Stimulated activated naive CD4-positive, alpha-beta T cell (primary cell): ENCODE data around the gene RPS8.
A peak's percentile ranks its signal among the peaks of the same experiment; 100 is the strongest.
"Not testable (repeated sequence)": the region's sequence is repeated elsewhere in the genome, so short reads cannot be mapped to it uniquely, and the experiment has no call there.

Experiments
- DNase-seq, 6 experiments: peaks; one replicate each; lab custom pipeline; 2025; lab: John Stamatoyannopoulos, UW

RPS8 gene

GRCh38 chr1:44803062-44803311 lies 27.6 kb downstream of the RPS8 start:
- DNase-seq: no peak

- DNase-seq: no peak
Observed at GRCh38 chr1:44803312-44804095, 28.2 kb downstream of the RPS8 start.

DNA sequence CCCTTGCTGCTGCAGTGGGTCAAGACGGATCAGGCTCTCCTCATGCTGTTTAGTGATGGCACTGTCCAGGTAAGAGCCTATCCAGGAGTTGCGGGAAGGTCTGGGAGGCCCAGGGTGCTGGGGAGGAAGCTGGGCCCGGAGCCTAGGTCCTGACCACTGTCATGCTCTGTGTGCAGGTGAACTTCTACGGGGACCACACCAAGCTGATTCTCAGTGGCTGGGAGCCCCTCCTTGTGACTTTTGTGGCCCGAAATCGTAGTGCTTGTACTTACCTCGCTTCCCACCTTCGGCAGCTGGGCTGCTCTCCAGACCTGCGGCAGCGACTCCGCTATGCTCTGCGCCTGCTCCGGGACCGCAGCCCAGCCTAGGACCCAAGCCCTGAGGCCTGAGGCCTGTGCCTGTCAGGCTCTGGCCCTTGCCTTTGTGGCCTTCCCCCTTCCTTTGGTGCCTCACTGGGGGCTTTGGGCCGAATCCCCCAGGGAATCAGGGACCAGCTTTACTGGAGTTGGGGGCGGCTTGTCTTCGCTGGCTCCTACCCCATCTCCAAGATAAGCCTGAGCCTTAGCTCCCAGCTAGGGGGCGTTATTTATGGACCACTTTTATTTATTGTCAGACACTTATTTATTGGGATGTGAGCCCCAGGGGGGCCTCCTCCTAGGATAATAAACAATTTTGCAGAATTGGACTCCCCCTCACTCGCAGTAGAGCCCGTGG lies 30.1 kb downstream of the RPS8 start:
- peak in 2 of 6 experiments; percentile 33 to 44 for DNase-seq

DNA sequence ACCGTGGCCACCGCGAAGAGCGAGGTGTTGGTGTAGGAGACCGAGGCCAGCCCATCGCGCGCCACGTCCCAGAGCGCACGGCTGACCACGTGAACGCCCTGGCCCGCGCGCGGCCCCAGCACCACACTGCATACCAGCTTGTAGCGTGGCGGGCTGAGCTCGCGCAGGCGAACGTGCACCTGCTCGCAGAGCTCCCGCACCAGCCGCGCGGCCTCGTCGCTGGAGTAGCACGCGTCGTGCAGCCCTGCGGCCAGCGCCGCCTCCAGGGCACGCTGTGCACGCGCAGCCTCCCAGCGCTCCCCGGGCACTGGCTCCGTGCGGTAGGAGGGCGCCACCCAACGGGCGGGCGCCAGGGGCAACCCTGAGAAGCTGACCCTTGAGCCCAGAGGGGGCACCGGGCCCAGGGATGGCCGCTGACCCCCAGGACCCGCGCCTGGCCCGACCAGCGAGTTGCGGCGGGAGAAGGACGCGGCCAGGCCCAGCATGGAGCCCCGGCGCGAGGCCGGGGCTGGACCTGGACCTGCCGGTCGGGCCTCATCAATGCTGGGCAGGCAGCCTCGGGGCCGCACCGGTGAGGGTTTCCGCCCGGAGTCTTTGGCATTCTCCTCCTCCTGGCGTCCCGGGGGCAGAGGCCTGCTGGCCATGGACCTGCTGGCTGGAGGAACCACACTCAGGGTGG lies 30.8 kb downstream of the RPS8 start:
- peak in 4 of 6 experiments; percentile 27 to 54 (median 37) for DNase-seq

GRCh38 chr1:44806704-44807363 lies 31.5 kb downstream of the RPS8 start, which contains the start of gene DYNLT4:
DYNLT4 (minus strand) TSS chr1:44807351; CDS start chr1:44806668, 683 bp downstream.
- peak in 2 of 6 experiments; percentile 54 to 65 for DNase-seq

DNA sequence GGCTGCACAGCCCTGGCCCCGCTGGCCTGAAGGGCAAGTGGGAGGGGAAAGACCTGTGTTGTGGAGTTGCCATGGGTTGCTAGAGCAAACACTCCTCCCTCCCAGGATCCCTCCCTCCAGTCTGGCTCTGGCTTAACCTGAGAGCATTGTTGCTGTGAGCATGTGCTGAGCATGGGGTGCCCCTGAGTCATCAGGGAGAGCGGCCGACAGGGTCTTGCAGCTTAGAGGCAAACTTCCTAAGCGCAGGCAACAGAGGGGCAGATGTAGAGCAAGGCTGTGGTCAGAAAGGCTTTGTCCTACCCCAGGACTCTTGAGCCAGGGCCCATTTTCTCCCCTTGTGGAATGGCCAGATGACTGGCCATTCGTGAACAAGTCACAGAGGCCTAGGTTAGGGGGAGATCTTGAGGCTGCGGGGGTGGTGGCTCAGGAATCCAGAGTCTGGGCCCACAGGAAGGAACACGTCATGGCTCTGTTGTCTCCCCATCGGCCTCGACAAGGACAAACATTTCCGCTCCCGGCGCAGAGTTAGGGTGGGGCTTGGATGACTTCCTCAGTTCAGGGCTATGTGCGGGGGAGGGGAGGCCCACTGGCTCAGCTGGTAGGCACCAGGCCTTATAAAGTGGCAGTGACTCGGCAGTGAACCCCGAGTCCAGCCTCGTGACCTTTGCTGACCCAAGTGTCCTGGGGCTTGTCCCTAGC lies 32.2 kb downstream of the RPS8 start:
- DNase-seq: peak; percentile 87 to 96 (median 92)

DNA sequence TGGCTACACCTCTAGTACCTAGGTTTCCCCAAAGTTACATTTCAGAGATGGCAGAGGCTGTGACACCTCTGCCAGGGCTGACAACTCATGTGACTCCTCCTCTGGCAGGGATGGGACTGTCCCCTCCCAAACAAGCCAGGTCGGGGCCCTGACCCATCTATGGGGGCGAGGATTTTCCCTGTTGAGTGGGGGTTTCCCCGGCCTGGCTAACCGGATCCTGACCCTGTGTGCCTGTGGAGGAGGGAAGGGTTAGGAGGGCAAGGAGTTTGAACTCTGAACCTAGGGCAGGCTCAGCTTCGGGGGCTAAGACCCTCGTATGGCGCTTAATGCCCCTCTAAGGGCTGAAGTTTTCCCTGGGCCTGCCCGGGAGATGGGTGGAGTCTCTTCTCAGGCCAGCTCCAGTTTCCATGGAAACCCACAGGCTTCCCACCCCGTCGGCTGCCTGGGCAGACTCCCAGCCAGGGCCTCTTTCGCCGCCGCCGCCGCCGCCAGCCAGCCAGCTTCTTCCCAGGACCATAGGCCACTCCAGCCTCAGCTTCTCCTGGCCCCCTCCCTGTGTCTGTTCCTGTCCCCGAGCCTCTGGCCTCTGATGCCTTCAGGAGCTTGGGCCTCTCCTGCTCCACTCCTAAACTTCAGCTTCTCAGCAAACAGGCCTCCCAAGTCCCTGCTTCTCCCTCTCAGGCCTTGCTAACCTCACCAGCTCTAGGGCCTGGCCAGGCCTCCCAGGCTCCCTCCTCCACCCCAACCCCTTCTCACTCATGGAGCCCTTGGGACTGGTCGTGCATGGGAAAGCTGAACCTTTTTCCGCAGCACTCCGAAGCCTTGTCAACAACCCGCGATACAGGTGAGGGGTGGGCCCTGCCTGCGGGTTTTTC lies 33.0 kb downstream of the RPS8 start, which contains the start of gene BTBD19:
Gene BTBD19, plus strand, starts transcription at position 461 of the 875 bp plus-strand sequence. Its CDS starts 298 bp downstream, at position 759.
- DNase-seq: peak in 4 of 6 experiments; percentile 46 to 75 (median 60)

DNA sequence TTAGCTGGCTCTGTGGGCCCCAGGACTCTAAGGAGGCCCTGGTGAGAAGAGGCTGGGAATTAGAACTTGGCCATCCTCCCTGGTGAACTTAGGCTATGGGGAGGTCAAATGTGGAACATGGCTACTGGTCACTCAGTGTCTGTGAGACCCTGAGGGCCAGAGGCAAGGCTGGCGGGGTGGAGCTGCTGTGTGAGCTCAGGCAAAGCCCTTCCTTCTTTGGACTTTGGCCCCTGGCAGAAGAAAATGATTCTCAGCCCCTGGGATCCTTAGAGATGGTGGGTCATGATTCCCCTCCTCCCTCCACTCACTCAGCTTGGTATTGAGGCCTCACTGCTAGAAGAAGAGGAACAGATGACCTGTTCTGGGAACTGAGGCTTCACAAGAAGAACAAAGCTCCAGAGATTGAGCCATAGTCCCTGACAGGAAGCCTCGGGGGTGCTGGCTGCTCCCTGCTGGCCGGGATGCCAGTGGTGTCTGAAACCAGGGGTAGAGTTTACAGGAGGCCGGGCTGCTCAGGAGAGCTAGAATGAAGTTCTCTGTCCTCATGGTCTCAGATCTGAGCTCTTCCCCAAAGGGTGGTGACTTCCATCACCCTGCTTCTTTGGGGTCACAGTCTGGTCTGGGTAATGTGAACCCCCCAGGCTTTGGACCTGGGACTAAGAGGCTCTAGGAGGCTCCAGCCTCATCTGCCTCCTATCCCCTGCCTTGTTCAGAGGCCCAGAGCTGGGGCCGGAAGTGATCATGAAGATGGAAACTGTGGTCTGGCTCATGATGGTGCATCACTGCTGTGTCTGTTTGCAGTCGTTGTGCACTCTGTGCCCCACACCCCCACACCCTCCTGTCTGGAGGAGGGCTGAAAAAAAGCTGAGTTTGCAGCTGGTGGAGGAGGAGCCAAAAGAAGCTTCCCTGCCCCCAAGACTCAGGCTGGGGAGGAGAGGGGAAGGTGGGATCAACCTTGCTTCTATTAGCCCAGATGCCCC lies 33.9 kb downstream of the RPS8 start:
- DNase-seq: peak; percentile 73 to 93 (median 86)

DNA sequence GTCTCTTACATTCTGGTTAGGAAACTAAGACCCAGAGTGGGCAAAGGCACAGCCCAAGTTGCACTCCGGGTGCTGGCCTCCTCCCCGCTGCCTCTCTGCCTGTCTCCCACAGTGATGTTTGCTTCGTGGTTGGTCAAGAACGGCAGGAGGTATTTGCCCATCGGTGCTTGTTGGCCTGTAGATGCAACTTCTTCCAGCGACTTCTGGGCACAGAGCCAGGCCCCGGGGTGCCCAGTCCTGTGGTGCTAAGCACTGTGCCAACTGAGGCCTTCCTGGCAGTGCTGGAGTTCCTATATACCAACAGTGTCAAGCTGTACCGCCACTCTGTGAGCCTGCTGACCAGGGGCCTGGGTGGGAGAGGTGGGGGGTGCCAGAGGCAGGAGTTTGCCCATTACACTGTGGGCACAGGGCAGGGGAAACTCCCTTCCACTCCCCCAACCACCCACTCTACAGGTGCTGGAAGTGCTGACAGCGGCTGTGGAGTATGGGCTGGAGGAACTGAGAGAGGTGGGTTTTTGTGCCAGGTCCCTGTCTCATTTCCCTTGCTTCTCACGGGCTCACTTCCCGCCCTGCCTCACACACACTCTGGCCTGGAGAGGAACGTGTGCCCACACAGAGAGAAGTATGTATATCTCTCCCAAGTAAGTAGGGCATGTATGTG lies 34.9 kb downstream of the RPS8 start:
- DNase-seq: peak in 1 of 6 experiments; percentile 32

DNA sequence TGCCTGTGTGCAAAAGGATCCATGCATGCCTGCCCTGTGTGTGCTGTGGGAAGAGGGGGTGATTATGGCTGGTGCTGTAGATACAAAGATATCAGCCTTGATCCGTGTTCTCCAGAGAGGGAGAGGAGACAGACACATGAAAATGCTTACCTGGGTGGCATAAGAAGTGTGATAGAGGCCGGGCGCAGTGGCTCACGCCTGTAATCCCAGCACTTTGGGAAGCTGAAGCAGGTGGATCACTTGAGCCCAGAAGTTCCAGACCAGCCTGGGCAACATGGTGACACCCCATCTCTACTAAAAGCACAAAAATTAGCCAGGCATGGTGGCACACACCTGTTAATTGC lies 35.4 kb downstream of the RPS8 start:
- DNase-seq: not testable (repeated sequence)

DNA sequence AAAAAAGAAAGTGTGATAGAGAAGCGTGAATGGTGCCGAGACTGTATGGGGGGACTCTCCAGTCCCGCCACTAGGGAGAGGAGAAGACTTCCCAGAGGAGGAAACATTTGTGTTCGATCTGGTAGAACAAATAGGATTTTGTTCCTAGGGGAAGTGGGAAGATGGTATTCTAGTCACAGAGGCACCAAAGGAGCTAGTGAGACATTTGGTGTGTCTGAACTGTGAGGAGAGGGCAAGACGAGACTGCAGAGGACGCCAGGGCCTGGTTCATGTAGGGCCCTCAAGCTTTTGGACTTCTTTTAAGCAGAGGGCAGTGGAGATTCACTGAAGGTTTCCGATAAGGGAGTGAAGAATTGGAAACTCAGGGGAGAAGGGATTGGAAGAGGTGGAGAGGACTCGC lies 35.9 kb downstream of the RPS8 start:
- no peak for DNase-seq

- DNase-seq: no peak
Observed at GRCh38 chr1:44812822-44813543, 37.6 kb downstream of the RPS8 start.

GRCh38 chr1:44815926-44816325 lies 40.6 kb downstream of the RPS8 start:
- DNase-seq: not testable (repeated sequence)

DNA sequence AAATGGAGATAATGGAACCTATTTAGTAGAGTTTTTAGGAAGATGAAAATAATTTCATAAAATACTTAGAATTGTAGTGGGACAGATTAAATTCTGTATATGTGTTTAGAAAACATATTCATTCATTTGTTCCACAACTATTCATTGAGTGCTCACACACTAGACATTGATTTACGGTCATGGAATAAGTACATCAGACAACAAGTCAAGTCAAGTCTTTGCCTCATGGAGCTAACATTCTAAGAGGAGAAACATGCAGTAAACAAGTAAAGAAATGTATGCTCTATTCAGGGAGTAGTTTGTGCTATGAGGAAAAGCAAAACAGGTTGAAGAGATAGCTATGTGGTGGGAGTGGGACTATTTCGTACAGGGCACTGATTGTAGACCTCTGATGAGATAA lies 42.0 kb downstream of the RPS8 start:
- no peak for DNase-seq

GRCh38 chr1:44817771-44818495 lies 42.6 kb downstream of the RPS8 start:
- DNase-seq: no peak

DNA sequence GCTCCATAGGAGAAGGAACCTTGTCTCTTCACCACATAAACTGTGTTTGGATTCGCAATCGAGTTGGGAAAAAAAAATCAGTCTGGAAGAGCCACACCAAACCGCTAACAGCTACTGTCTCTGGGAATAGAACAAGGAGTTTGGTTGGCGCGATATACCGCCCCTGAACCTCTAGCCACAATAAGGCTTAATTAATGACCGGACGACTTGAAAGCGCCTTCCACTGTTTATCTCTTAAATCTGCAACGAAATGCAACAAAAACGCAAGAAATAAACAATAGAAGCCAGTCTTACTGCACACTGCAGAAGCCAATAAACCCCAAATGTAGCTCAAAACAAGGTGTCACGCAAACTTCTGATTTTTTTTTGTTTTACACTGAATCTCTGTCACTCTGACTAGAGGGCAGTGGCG lies 43.9 kb downstream of the RPS8 start:
- DNase-seq: no peak

DNA sequence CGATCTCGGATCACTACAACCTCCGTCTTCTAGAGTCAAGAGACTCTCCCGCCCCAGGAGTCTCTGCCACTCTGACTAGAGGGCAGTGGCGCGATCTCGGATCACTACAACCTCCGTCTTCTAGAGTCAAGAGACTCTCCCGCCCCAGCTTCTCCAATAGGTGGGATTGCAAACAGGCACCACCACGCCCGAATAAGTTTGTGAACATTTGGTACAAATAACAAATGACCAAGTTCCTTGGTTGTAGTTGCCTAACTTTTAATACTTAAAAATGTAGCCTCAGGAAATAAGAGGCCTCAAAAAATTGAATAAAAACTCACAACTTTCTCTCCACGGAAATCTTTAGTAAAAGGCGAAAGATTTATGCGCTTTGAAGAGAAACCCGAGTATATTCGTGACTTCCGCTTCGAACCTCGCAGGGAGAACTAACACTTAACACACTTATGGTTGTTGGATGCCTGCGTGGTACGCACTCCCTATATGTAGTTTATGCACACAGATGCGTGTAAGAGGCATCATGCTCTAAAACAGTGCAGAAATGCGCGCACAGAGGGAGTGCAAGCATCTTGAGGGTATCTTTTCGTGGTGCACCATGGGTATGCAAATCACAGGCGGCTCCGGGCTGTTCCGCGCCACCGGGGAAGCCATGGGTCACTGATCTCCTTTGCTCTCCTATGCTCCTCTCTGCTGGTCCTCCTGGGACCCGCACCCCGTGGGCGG lies 44.4 kb downstream of the RPS8 start:
- DNase-seq: peak; percentile 65 to 99 (median 84)
